Measurements from ENCODE around the gene CATSPER4. TPM values are rescaled to one million over a fixed set of nuclear protein-coding genes. Genes with fewer than 3 reads are reported as not detected.

CATSPER4 gene
- total RNA-seq, 1 donor from 2014 or later: not detected

DNA sequence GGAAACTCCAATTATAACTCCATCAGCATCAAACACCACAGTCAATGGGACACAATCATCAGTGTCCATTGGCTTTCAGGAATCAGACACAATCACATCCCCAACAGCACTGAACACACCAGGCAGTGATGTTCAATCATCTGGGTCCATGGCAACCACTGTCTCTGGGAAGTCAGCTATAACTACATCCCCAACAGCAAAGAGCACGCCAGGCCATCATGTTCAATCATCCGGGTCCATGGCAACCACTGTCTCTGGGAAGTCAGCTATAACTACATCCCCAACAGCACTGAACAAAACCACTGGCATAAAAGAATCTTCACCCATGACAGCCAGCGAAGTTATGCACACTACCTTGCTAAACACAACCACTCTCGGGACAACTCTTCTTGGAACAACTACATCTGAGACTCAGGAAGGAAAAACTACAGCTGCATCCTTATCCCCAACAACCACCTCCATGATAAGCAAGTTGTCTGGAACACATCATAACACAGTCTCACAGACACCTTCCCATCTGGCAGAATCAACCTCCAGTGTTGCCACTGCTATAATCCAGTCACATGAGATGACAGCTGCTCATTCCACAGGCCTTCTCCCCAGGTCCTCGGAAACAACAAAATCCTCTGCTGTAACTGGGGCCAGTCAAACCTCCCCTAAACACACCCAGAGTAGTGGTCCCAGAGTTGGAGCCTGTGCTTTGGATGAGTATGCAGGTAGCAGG lies 19.9 kb downstream of the CATSPER4 start:
- no peak for DNase-seq (ENCODE audit: extremely low spot score in 2 of 2)
- H3K27ac ChIP-seq: no peak overlapping the region
- no peak for TF ChIP-seq POLR2A (IDR thresholded peaks at IDR 0.05)
- TF ChIP-seq POLR2AphosphoS5 (IDR thresholded peaks at IDR 0.05; ENCODE audit: insufficient read depth in 1 of 2, low read depth in 1 of 2): no peak
- TF ChIP-seq, protein P1, sequence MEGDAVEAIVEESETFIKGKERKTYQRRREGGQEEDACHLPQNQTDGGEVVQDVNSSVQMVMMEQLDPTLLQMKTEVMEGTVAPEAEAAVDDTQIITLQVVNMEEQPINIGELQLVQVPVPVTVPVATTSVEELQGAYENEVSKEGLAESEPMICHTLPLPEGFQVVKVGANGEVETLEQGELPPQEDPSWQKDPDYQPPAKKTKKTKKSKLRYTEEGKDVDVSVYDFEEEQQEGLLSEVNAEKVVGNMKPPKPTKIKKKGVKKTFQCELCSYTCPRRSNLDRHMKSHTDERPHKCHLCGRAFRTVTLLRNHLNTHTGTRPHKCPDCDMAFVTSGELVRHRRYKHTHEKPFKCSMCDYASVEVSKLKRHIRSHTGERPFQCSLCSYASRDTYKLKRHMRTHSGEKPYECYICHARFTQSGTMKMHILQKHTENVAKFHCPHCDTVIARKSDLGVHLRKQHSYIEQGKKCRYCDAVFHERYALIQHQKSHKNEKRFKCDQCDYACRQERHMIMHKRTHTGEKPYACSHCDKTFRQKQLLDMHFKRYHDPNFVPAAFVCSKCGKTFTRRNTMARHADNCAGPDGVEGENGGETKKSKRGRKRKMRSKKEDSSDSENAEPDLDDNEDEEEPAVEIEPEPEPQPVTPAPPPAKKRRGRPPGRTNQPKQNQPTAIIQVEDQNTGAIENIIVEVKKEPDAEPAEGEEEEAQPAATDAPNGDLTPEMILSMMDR (IDR thresholded peaks at IDR 0.05): no peak
- no peaks in the 10 kb centered on the region for H3K4me1 ChIP-seq
- no peaks in the 10 kb centered on the region for H3K36me3 ChIP-seq
- no peaks in the 10 kb centered on the region for H3K27me3 ChIP-seq
- no peaks in the 10 kb centered on the region for H3K9me3 ChIP-seq
- intact Hi-C loops (cut with DNase I): no loop called here
- no peak overlapping the region for H3K4me3 ChIP-seq

DNA sequence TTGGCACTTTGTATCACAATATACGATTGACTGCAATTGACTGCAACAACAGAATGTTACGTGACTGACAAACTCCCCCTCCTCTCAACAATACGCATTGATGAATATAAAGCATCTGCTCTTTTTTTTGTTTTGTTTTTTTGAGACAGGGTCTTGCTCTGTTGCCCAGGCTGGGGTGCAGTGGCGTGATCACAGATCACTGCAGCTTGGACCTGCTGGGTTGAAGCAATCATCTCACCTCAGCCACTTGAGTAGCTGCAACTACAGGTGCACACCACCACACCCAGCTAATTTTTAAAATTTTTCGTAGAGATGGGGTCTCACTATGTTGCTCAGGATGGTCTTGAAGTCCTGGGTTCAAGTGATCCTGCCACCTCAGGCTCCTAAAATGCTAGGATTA lies 22.3 kb downstream of the CATSPER4 start:
- no peak overlapping the region for H3K27ac ChIP-seq
- DNase-seq (ENCODE audit: extremely low spot score in 2 of 2): no peak
- H3K9me3 ChIP-seq: no peaks in the 10 kb centered on the region
- TF ChIP-seq POLR2A (IDR thresholded peaks at IDR 0.05): no peak
- TF ChIP-seq, protein P1 (IDR thresholded peaks at IDR 0.05): no peak
- no peak for TF ChIP-seq POLR2AphosphoS5 (IDR thresholded peaks at IDR 0.05; ENCODE audit: insufficient read depth in 1 of 2, low read depth in 1 of 2)
- no peak overlapping the region for H3K4me3 ChIP-seq
- H3K4me1 ChIP-seq: no peaks in the 10 kb centered on the region
- intact Hi-C loops (cut with DNase I): no loop called here
- no peaks in the 10 kb centered on the region for H3K27me3 ChIP-seq
- no peaks in the 10 kb centered on the region for H3K36me3 ChIP-seq

DNA sequence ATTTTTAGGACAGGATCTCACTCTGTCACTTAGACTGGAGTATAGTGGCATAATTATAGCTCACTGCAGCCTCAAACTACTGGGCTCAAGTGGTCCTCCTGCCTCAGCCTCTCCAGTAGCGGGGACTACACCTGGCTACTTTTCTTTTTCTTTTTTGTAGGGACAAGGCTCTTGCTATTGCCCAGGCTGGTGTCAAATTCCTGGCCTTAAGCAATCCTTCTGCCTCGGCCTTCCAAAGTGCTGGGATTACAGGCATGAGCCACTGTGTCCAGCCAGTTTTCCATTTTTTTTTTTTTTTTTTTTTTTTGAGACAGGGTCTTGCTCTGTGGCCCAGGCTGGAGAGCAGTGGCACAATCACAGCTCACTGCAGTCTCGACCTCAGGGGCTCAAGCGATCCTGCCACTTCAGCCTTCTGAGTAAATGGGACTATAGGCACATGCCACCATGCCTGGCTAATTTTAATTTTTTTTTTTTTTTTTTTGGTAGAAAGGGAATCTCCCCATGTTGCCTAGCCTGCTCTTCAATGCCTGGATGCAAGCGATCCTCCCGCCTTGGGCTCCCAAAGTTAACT lies 23.0 kb downstream of the CATSPER4 start:
- Histone ChIP-seq H3K27me3 (no peaks in the 10 kb centered on the region), H3K4me1 (no peaks in the 10 kb centered on the region), H3K36me3 (no peaks in the 10 kb centered on the region), H3K27ac (no peak overlapping the region), H3K9me3 (no peaks in the 10 kb centered on the region), H3K4me3 (no peak overlapping the region)
- no peak for DNase-seq (ENCODE audit: extremely low spot score in 2 of 2)
- TF ChIP-seq POLR2AphosphoS5 (IDR thresholded peaks at IDR 0.05; ENCODE audit: insufficient read depth in 1 of 2, low read depth in 1 of 2) (no peak), POLR2A (IDR thresholded peaks at IDR 0.05) (no peak)
- TF ChIP-seq, protein P1 (IDR thresholded peaks at IDR 0.05): no peak
- intact Hi-C loops (cut with DNase I): no loop called here

DNA sequence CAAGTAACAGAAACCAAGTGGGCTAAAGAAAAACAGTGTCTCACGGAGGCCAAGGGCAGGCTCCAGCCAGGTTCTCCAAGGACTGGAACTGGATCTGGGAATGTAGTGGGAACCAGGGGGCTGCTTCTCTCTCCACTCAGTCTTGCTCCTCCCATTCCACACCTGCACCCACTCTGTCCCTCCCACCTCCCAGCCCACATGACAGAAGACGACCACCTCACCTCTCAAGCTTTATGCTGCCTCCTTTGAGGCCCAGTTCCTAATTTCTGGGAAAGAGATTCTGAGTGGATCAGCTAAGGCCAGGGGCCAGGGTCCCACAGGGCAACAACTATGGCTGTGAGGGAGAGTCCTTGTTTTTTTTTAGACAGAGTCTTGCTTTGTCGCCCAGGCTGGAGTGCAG lies 24.8 kb downstream of the CATSPER4 start:
- DNase-seq (ENCODE audit: extremely low spot score in 2 of 2): no peak
- Histone ChIP-seq H3K9me3 (no peaks in the 10 kb centered on the region), H3K4me3 (no peak overlapping the region), H3K4me1 (no peaks in the 10 kb centered on the region), H3K27me3 (no peaks in the 10 kb centered on the region), H3K27ac (no peak overlapping the region), H3K36me3 (no peaks in the 10 kb centered on the region)
- no peak for TF ChIP-seq POLR2A (IDR thresholded peaks at IDR 0.05)
- TF ChIP-seq, protein P1 (IDR thresholded peaks at IDR 0.05): no peak
- TF ChIP-seq POLR2AphosphoS5 (IDR thresholded peaks at IDR 0.05; ENCODE audit: insufficient read depth in 1 of 2, low read depth in 1 of 2): no peak
- intact Hi-C loops (cut with DNase I): no loop called here

DNA sequence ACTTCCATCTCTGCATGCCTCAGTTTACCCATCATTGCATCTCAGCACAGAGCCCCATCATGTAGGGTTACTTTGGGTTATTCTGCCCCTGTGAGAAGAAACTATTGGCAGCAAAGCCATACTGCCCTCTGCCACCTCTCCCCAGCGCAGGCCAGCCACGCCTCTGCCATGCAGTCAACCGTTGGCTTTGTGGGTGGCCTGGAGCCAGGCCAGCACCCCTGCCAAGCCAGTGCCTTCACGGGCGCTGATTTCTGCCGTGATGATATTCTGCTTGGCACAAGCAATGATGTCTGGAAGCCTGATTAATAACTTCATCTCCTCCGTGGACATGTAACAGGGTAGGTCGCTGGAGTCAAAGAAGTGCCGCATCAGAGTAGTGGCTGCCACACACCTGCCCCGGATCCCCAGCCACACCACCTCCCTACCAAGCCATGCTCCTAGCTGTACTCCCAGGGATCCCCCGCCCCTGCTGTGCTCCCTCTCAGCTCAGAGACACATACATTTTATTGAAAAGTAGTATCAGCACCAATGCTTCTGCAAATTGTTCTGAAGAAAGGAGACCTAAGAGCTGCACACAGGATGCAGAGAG lies 28.6 kb downstream of the CATSPER4 start:
- no peaks in the 10 kb centered on the region for H3K36me3 ChIP-seq
- no peaks in the 10 kb centered on the region for H3K9me3 ChIP-seq
- no peaks in the 10 kb centered on the region for H3K27me3 ChIP-seq
- H3K4me3 ChIP-seq: no peak overlapping the region
- no peak for DNase-seq (ENCODE audit: extremely low spot score in 2 of 2)
- TF ChIP-seq POLR2A (IDR thresholded peaks at IDR 0.05) (no peak), POLR2AphosphoS5 (IDR thresholded peaks at IDR 0.05; ENCODE audit: insufficient read depth in 1 of 2, low read depth in 1 of 2) (no peak)
- TF ChIP-seq, protein P1 (IDR thresholded peaks at IDR 0.05): no peak
- H3K4me1 ChIP-seq: no peaks in the 10 kb centered on the region
- no peak overlapping the region for H3K27ac ChIP-seq
- intact Hi-C loops (cut with DNase I): no loop called here

Data from vagina (tissue), 2 donors.